Effector CD8-positive, alpha-beta T cell (primary cell): ENCODE data around the gene LRMDA.
"Not testable (repeated sequence)": the region's sequence is repeated elsewhere in the genome, so short reads cannot be mapped to it uniquely, and the experiment has no call there.

Experiments used
- DNase-seq: peaks from one replicate; lab custom pipeline; 2025; lab: John Stamatoyannopoulos, UW

The LRMDA gene

GRCh38 chr10:75740541-75740940 lies 309.1 kb downstream of the LRMDA start:
- DNase-seq, result no peak

GRCh38 chr10:75742355-75742754 lies 310.9 kb downstream of the LRMDA start:
- no peak for DNase-seq

- DNase-seq, result no peak
Measured at GRCh38 chr10:75743291-75743778, 311.9 kb downstream of the LRMDA start.

- DNase-seq, result no peak
Measured at GRCh38 chr10:75744261-75744660, 312.8 kb downstream of the LRMDA start.

- DNase-seq, result no peak
Measured at GRCh38 chr10:75746356-75746755, 314.9 kb downstream of the LRMDA start.

- DNase-seq, result not testable (repeated sequence)
Measured at GRCh38 chr10:75750093-75750875, 318.9 kb downstream of the LRMDA start.

- DNase-seq, result no peak
Measured at GRCh38 chr10:75751232-75751631, 319.8 kb downstream of the LRMDA start.

- DNase-seq, result no peak
Measured at GRCh38 chr10:75753621-75754020, 322.2 kb downstream of the LRMDA start.

GRCh38 chr10:75754096-75754831 lies 322.8 kb downstream of the LRMDA start:
- DNase-seq, result no peak

- DNase-seq, result no peak
Measured at GRCh38 chr10:75755528-75755927, 324.1 kb downstream of the LRMDA start.

- no peak for DNase-seq
Measured at GRCh38 chr10:75761289-75761688, 329.9 kb downstream of the LRMDA start.

- DNase-seq, result no peak
Measured at GRCh38 chr10:75762431-75762802, 331.0 kb downstream of the LRMDA start.

- no peak for DNase-seq
Measured at GRCh38 chr10:75763652-75764051, 332.2 kb downstream of the LRMDA start.

- no peak for DNase-seq
Measured at GRCh38 chr10:75764974-75765788, 333.8 kb downstream of the LRMDA start.

GRCh38 chr10:75765789-75766096 lies 334.3 kb downstream of the LRMDA start:
- no peak for DNase-seq

GRCh38 chr10:75766106-75766505 lies 334.7 kb downstream of the LRMDA start:
- DNase-seq, result no peak

GRCh38 chr10:75766752-75767151 lies 335.3 kb downstream of the LRMDA start:
- DNase-seq, result not testable (repeated sequence)

GRCh38 chr10:75770626-75771081 lies 339.2 kb downstream of the LRMDA start:
- no peak for DNase-seq

GRCh38 chr10:75771606-75772005 lies 340.2 kb downstream of the LRMDA start:
- no peak for DNase-seq

- no peak for DNase-seq
Measured at GRCh38 chr10:75772153-75772887, 340.9 kb downstream of the LRMDA start.

- no peak for DNase-seq
Measured at GRCh38 chr10:75773231-75773780, 341.9 kb downstream of the LRMDA start.
